ENCODE measurements around the gene PARVB. TPM values are rescaled to one million over a fixed set of nuclear protein-coding genes. Genes with fewer than 3 reads are reported as not detected.

Gene PARVB
- total RNA-seq, 1 donor from 2014 or later = 12.7 TPM

DNA sequence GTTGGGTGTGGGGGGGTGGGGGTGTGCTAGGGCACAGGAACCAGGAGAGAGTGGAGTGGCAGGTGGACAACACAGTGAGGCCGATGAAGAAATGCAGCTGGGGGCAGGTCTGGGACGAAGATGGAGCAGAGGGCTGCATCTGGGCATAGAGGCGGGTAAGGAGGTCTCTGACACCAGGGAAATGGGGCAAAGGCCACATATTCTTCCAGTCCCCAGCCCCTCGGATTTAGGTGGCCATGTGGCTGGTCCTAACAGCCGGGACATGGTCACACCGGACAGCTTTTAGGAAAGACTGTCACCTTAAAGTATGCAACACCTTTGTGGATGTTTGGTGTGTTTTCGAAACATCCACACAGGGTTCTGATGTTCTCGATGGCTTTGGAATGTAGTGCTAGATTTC, 151.6 kb downstream of the PARVB start:
- DNase-seq (ENCODE audit: low spot score) = no peak
- H3K9me3 Mint-ChIP-seq = no peaks in the 10 kb centered on the region
- H3K27me3 ChIP-seq = no peaks in the 10 kb centered on the region
- no peak overlapping the region for H3K27ac Mint-ChIP-seq
- no peaks in the 10 kb centered on the region for H3K9me3 ChIP-seq (ENCODE audit: low read depth)
- H3K36me3 ChIP-seq = no peaks in the 10 kb centered on the region
- H3K4me1 Mint-ChIP-seq = peaks cover 43% of the 10 kb centered on the region
- H3K4me3 ChIP-seq = no peak overlapping the region
- H3K27me3 Mint-ChIP-seq (ENCODE audit: insufficient read depth, low read depth) = peaks cover 7% of the 10 kb centered on the region
- H3K36me3 Mint-ChIP-seq = no peaks in the 10 kb centered on the region
- H3K4me2 ChIP-seq = no peak overlapping the region
- H3K4me3 Mint-ChIP-seq = no peak overlapping the region
- H3K27ac ChIP-seq = no peak overlapping the region
- no peak overlapping the region for H2AFZ ChIP-seq (replicated peaks)
- H4K20me1 ChIP-seq (ENCODE audit: low read depth) = no peaks in the 10 kb centered on the region
- peaks cover 28% of the 10 kb centered on the region for H3K4me1 ChIP-seq
- no peak overlapping the region for H3K9ac ChIP-seq
- H3F3A ChIP-seq (ENCODE audit: low read depth) = peaks cover 34% of the 10 kb centered on the region
- H3K79me2 ChIP-seq (ENCODE audit: low read depth) = no peaks in the 10 kb centered on the region
- TF ChIP-seq, protein P1, sequence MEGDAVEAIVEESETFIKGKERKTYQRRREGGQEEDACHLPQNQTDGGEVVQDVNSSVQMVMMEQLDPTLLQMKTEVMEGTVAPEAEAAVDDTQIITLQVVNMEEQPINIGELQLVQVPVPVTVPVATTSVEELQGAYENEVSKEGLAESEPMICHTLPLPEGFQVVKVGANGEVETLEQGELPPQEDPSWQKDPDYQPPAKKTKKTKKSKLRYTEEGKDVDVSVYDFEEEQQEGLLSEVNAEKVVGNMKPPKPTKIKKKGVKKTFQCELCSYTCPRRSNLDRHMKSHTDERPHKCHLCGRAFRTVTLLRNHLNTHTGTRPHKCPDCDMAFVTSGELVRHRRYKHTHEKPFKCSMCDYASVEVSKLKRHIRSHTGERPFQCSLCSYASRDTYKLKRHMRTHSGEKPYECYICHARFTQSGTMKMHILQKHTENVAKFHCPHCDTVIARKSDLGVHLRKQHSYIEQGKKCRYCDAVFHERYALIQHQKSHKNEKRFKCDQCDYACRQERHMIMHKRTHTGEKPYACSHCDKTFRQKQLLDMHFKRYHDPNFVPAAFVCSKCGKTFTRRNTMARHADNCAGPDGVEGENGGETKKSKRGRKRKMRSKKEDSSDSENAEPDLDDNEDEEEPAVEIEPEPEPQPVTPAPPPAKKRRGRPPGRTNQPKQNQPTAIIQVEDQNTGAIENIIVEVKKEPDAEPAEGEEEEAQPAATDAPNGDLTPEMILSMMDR (IDR thresholded peaks at IDR 0.05) = no peak
- TF ChIP-seq EZH2 (IDR thresholded peaks at IDR 0.05) (no peak), EZH2phosphoT487 (IDR thresholded peaks at IDR 0.05) (no peak)

DNA sequence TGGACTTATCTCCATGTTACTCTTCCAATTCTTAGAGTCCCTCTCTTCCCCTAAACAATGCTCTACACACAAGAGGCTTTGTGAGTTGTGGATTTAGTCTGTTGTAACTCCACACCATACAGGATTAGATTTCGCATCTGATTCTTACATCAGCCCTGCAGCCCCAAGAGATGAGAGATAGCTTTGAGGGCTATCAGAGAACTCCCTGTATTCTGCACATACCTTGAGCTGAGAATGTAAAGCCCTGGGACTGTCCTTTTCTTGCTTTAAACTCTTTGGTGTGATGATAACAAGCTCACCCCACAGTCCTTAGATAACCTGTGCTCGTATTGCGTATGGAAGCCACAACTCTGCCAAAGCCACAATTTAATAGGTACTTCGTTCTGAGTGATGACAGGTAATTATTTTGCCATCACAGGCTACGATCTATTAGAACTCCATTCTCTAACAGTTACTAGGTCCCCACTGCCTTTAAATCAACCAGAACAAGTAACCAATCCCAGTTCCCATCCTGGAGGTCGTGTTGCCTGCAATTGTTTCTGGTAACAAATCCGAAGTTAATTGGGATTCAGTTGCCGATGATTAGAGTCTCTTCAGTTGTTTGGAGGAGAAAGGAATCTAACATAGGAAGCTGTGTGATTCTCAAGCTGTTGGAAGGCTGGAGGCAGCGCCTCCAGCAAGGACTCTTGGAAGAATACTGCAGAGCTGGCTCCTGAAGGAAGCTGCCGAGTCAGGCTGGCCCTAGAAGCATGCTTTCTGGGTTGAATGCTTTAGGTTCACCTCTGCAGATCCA, 155.3 kb downstream of the PARVB start:
- H3F3A ChIP-seq (ENCODE audit: low read depth) = peaks cover 23% of the 10 kb centered on the region
- H3K4me3 Mint-ChIP-seq = no peak overlapping the region

DNA sequence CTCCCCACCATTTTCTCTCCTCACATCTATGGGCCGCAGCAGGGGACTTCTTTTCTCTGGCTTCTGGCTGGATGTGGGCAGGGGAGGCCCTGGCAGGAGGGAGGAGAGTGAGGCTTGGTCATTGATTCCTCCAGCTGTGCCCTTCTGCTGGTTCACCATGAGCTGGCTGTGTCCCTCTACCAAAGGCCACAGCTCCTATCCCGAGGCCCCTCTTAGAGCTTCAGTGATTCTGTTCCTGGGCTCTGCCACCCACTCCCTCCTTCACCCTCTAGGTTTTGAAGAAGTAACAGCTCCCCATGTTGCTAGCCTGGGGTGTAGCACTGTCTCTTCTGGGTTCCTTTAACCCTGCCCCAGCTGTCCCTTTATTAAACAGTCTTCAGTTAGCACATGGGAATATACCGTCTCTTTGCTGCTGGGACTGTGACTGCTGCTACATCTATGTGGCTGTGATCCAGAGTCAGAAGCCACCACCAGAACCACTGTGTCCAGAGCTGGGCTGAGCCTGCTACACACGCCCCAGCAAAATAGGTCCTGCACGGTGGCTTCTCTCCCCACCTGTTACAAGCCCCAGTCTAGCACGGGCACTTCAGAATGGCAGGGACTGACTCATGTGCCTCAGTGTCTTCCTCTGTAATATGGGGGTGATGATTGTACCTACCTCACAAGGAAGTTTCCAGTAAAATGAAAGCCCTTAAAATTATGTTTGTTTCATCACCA, 156.0 kb downstream of the PARVB start:
- H3K9me3 Mint-ChIP-seq = no peaks in the 10 kb centered on the region
- Histone ChIP-seq H3K9me3 (ENCODE audit: low read depth) (no peaks in the 10 kb centered on the region), H4K20me1 (ENCODE audit: low read depth) (no peaks in the 10 kb centered on the region), H3K36me3 (no peaks in the 10 kb centered on the region), H2AFZ (replicated peaks) (peak overlapping the region; percentile 91), H3F3A (ENCODE audit: low read depth) (peaks cover 23% of the 10 kb centered on the region), H3K27me3 (no peaks in the 10 kb centered on the region), H3K9ac (no peak overlapping the region), H3K79me2 (ENCODE audit: low read depth) (no peaks in the 10 kb centered on the region), H3K27ac (peak overlapping the region; percentile 85), H3K4me1 (peaks cover 28% of the 10 kb centered on the region), H3K4me2 (peak overlapping the region; percentile 61), H3K4me3 (no peak overlapping the region)
- peaks cover 20% of the 10 kb centered on the region for H3K4me1 Mint-ChIP-seq
- no peak overlapping the region for H3K4me3 Mint-ChIP-seq
- H3K27ac Mint-ChIP-seq = peak overlapping the region; percentile 37
- no peak for DNase-seq (ENCODE audit: low spot score)
- peaks cover 5% of the 10 kb centered on the region for H3K27me3 Mint-ChIP-seq (ENCODE audit: insufficient read depth, low read depth)
- H3K36me3 Mint-ChIP-seq = no peaks in the 10 kb centered on the region
- TF ChIP-seq EZH2 (IDR thresholded peaks at IDR 0.05) (no peak), EZH2phosphoT487 (IDR thresholded peaks at IDR 0.05) (no peak)
- TF ChIP-seq, protein P1 (IDR thresholded peaks at IDR 0.05) = no peak

More for the DNA sequence above, 155.3 kb downstream of the PARVB start:
- H3K79me2 ChIP-seq (ENCODE audit: low read depth) = no peaks in the 10 kb centered on the region
- no peak overlapping the region for H3K27ac Mint-ChIP-seq
- H3K9me3 Mint-ChIP-seq = no peaks in the 10 kb centered on the region
- H4K20me1 ChIP-seq (ENCODE audit: low read depth) = no peaks in the 10 kb centered on the region
- no peaks in the 10 kb centered on the region for H3K27me3 ChIP-seq
- H3K36me3 ChIP-seq = no peaks in the 10 kb centered on the region
- peaks cover 28% of the 10 kb centered on the region for H3K4me1 ChIP-seq
- H3K27ac ChIP-seq = peak overlapping the region; percentile 85
- peak; percentile 63 for DNase-seq (ENCODE audit: low spot score)
- H3K4me3 ChIP-seq = no peak overlapping the region
- no peaks in the 10 kb centered on the region for H3K36me3 Mint-ChIP-seq
- TF ChIP-seq EZH2phosphoT487 (IDR thresholded peaks at IDR 0.05) = peak; percentile 16
- TF ChIP-seq EZH2 (IDR thresholded peaks at IDR 0.05) = no peak
- no peak overlapping the region for H3K9ac ChIP-seq
- H3K27me3 Mint-ChIP-seq (ENCODE audit: insufficient read depth, low read depth) = peaks cover 5% of the 10 kb centered on the region
- H3K4me2 ChIP-seq = peak overlapping the region; percentile 61
- H3K9me3 ChIP-seq (ENCODE audit: low read depth) = no peaks in the 10 kb centered on the region
- peaks cover 20% of the 10 kb centered on the region for H3K4me1 Mint-ChIP-seq
- peak overlapping the region; percentile 91 for H2AFZ ChIP-seq (replicated peaks)

Data from neural progenitor cell (in vitro differentiated cells).